SK-N-SH treated with all-trans-retinoic acid at 6 μM for 48 hours (cell line): ENCODE measurements around the gene ALMS1.

Experiments
- ATAC-seq: fragments of 200-7000 bp; cut with Tn5 transposase; 3 replicates; pipeline ENCODE4 v1.9.1; 2020; ENCODE audit warnings: mild to moderate bottlenecking, moderate library complexity
- ARNTL ChIP-seq: fragments of 450-650 bp; formaldehyde crosslinking; IDR thresholded peaks from 2 replicates; pipeline ENCODE4 v1.5.0; 2020; ENCODE audit warnings: low read depth, mild to moderate bottlenecking, moderate library complexity, borderline replicate concordance
- BACH2 ChIP-seq: fragments of 250-450 bp; sonication (Bioruptor Pico); IDR thresholded peaks from 2 replicates; pipeline ENCODE4 v1.9.0; 2021; ENCODE audit warnings: mild to moderate bottlenecking, borderline replicate concordance
- CSDC2 ChIP-seq: fragments of 250-450 bp; sonication (Bioruptor Pico); IDR thresholded peaks from 2 replicates; pipeline ENCODE4 v1.5.0; 2020; ENCODE audit warnings: mild to moderate bottlenecking, moderate library complexity
- CSRNP3 ChIP-seq: fragments of 250-450 bp; sonication (Bioruptor Pico); IDR thresholded peaks from 2 replicates; pipeline ENCODE4 v1.5.1; 2021; ENCODE audit warnings: mild to moderate bottlenecking, moderate library complexity
- ESRRG ChIP-seq: fragments of 250-450 bp; sonication (Bioruptor Pico); IDR thresholded peaks from 2 replicates; pipeline ENCODE4 v1.6.1; 2021; ENCODE audit warnings: mild to moderate bottlenecking
- GLIS3 ChIP-seq: fragments of 250-450 bp; sonication (Bioruptor Pico); IDR thresholded peaks from 2 replicates; pipeline ENCODE4 v1.5.0; 2020; ENCODE audit warnings: mild to moderate bottlenecking, moderate library complexity
- ISL1 ChIP-seq: fragments of 250-450 bp; sonication (Bioruptor Pico); IDR thresholded peaks from 2 replicates; pipeline ENCODE4 v2.1.2; 2022; ENCODE audit warnings: mild to moderate bottlenecking, moderate library complexity
- OSR1 ChIP-seq: fragments of 250-450 bp; sonication (Bioruptor Pico); IDR thresholded peaks from 2 replicates; pipeline ENCODE4 v1.8.0; 2022; ENCODE audit warnings: moderate library complexity, mild to moderate bottlenecking, inconsistent platforms
- PATZ1 ChIP-seq: fragments of 250-450 bp; sonication (Bioruptor Pico); IDR thresholded peaks from 2 replicates; pipeline ENCODE4 v1.8.0; 2020; ENCODE audit warnings: mild to moderate bottlenecking, moderate library complexity, borderline replicate concordance
- POU6F1 ChIP-seq: fragments of 250-450 bp; sonication (Bioruptor Pico); IDR thresholded peaks from 2 replicates; pipeline ENCODE4 v1.8.0; 2021; ENCODE audit warnings: low read depth, mild to moderate bottlenecking, moderate library complexity, borderline replicate concordance
- PPARA ChIP-seq: fragments of 250-450 bp; sonication (Bioruptor Pico); IDR thresholded peaks from 2 replicates; pipeline ENCODE4 v1.5.0; 2020; ENCODE audit warnings: mild to moderate bottlenecking, borderline replicate concordance
- RARB ChIP-seq: fragments of 250-450 bp; sonication (Bioruptor Pico); IDR thresholded peaks from 2 replicates; pipeline ENCODE4 v1.8.0; 2021; ENCODE audit warnings: mild to moderate bottlenecking, moderate library complexity
- SNAI2 ChIP-seq: fragments of 250-450 bp; sonication (Bioruptor Pico); IDR thresholded peaks from 2 replicates; pipeline ENCODE4 v1.5.0; 2020; ENCODE audit warnings: mild to moderate bottlenecking, moderate library complexity
- TOX ChIP-seq: fragments of 250-450 bp; sonication (Bioruptor Pico); IDR thresholded peaks from 2 replicates; pipeline ENCODE4 v1.8.0; 2021; ENCODE audit warnings: mild to moderate bottlenecking, moderate library complexity, borderline replicate concordance
- ZC3H10 ChIP-seq: fragments of 250-450 bp; sonication (Bioruptor Pico); IDR thresholded peaks from 2 replicates; pipeline ENCODE4 v1.5.1; 2021; ENCODE audit warnings: mild to moderate bottlenecking, moderate library complexity
- ZFP3 ChIP-seq: fragments of 250-450 bp; sonication (Bioruptor Pico); IDR thresholded peaks from 2 replicates; pipeline ENCODE4 v1.5.0; 2020; ENCODE audit warnings: mild to moderate bottlenecking, moderate library complexity
- ZFP30 ChIP-seq: fragments of 450-650 bp; formaldehyde crosslinking; IDR thresholded peaks from 2 replicates; pipeline ENCODE4 v1.5.0; 2022; ENCODE audit warnings: mild to moderate bottlenecking, moderate library complexity
- ZNF565 ChIP-seq: fragments of 450-650 bp; formaldehyde crosslinking; conservative IDR thresholded peaks from 2 replicates; pipeline ENCODE4 v1.5.0; 2020; ENCODE audit warnings: low read depth, mild to moderate bottlenecking, moderate library complexity
- ZNF70 ChIP-seq: fragments of 450-650 bp; formaldehyde crosslinking; IDR thresholded peaks from 2 replicates; pipeline ENCODE4 v1.5.0; 2020; ENCODE audit warnings: mild to moderate bottlenecking, moderate library complexity
- ZNF8 ChIP-seq: fragments of 450-650 bp; formaldehyde crosslinking; IDR thresholded peaks from 2 replicates; pipeline ENCODE4 v1.5.0; 2020; ENCODE audit warnings: mild to moderate bottlenecking, moderate library complexity
- TF ChIP-seq, protein P1 (sequence below): fragments of 250-450 bp; sonication (Bioruptor Pico); IDR thresholded peaks from 2 replicates; pipeline ENCODE4 v1.5.0; 2020; ENCODE audit warnings: mild to moderate bottlenecking, moderate library complexity

The ALMS1 gene

DNA sequence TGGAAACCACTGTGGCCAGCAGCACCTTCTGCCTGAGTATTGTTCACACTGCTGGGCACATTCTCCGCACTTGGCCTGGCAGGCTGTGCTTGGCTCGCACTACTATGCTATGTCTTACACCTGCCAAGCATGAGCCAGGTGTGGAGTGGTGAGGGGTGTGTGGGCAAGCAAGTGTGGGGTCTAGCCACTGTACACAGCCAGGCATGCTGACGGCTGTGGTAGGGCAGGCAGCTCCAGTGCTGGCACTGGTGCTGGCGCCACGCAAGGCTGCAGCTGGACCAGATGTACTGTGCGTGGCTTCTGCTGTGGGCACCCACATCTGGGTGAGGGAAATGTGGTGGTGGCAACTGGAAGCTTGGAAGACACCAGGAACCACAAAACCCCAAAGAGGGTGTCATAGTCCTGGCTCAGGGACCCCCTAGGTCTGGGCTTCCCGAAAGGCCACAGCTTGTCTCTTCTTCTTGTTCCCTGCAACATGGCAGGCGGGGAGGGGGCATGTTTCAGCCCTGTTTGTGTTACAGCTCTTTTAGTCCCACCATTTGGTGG is 101.5 kb downstream of the ALMS1 start:
- no peak for TF ChIP-seq PPARA
- TF ChIP-seq ZNF565 (CRISPR knock-in tag), result no peak
- TF ChIP-seq, protein P1, sequence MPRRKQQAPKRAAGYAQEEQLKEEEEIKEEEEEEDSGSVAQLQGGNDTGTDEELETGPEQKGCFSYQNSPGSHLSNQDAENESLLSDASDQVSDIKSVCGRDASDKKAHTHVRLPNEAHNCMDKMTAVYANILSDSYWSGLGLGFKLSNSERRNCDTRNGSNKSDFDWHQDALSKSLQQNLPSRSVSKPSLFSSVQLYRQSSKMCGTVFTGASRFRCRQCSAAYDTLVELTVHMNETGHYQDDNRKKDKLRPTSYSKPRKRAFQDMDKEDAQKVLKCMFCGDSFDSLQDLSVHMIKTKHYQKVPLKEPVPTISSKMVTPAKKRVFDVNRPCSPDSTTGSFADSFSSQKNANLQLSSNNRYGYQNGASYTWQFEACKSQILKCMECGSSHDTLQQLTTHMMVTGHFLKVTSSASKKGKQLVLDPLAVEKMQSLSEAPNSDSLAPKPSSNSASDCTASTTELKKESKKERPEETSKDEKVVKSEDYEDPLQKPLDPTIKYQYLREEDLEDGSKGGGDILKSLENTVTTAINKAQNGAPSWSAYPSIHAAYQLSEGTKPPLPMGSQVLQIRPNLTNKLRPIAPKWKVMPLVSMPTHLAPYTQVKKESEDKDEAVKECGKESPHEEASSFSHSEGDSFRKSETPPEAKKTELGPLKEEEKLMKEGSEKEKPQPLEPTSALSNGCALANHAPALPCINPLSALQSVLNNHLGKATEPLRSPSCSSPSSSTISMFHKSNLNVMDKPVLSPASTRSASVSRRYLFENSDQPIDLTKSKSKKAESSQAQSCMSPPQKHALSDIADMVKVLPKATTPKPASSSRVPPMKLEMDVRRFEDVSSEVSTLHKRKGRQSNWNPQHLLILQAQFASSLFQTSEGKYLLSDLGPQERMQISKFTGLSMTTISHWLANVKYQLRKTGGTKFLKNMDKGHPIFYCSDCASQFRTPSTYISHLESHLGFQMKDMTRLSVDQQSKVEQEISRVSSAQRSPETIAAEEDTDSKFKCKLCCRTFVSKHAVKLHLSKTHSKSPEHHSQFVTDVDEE (CRISPR knock-in tag), result no peak
- TF ChIP-seq TOX, result no peak
- no peak for TF ChIP-seq CSRNP3 (CRISPR knock-in tag)
- no peak for TF ChIP-seq OSR1 (CRISPR knock-in tag)
- TF ChIP-seq RARB (CRISPR knock-in tag), result no peak
- no peak for TF ChIP-seq CSDC2
- no peak for TF ChIP-seq ZFP30
- TF ChIP-seq ZC3H10 (CRISPR knock-in tag), result no peak
- no peak for ATAC-seq

GRCh38 chr2:73488079-73488478 is 102.4 kb downstream of the ALMS1 start:
- TF ChIP-seq PATZ1 (CRISPR knock-in tag), result no peak
- no peak for TF ChIP-seq POU6F1 (CRISPR knock-in tag)
- no peak for TF ChIP-seq ISL1 (CRISPR knock-in tag)
- no peak for TF ChIP-seq ZNF70 (CRISPR knock-in tag)
- TF ChIP-seq, all 23 proteins: peak for 0
- no peak for ATAC-seq

- TF ChIP-seq ARNTL (CRISPR knock-in tag) (no peak), ZNF565 (CRISPR knock-in tag) (no peak), PATZ1 (CRISPR knock-in tag) (no peak), ZC3H10 (CRISPR knock-in tag) (no peak), SNAI2 (CRISPR knock-in tag) (no peak), ZFP3 (no peak), PPARA (no peak), RARB (CRISPR knock-in tag) (no peak)
- no peak for ATAC-seq
Observed at GRCh38 chr2:73489053-73489452, 103.4 kb downstream of the ALMS1 start.

- no peak for ATAC-seq
- TF ChIP-seq BACH2 (CRISPR knock-in tag) (no peak), GLIS3 (CRISPR knock-in tag) (no peak), ZNF70 (CRISPR knock-in tag) (no peak), PPARA (no peak), PATZ1 (CRISPR knock-in tag) (no peak), OSR1 (CRISPR knock-in tag) (no peak), ZFP3 (no peak), POU6F1 (CRISPR knock-in tag) (no peak), ZNF8 (CRISPR knock-in tag) (no peak), ZC3H10 (CRISPR knock-in tag) (no peak), CSDC2 (no peak), RARB (CRISPR knock-in tag) (no peak), ESRRG (CRISPR knock-in tag) (no peak)
Observed at GRCh38 chr2:73494031-73494430, 108.4 kb downstream of the ALMS1 start.
